Common myeloid progenitor, CD34-positive (primary cell): Measurements from ENCODE around the gene DUSP14.

Experiments
- CTCF ChIA-PET: fragments of 350-600 bp; sonication (Branson Sonifier 250); formaldehyde crosslinking; loops from one replicate; lab custom pipeline; 2021; ENCODE audit warnings: antibody characterized with exemption; lab: Charles Lee
- POLR2A ChIA-PET: fragments of 350-600 bp; sonication (Branson Sonifier 250); formaldehyde crosslinking; loops from one replicate; lab custom pipeline; 2021; ENCODE audit warnings: antibody characterized with exemption; lab: Charles Lee
- DNase-seq, 3 donors: peaks; one replicate each; pipeline versions ENCODE4 v3.0.0 to v3.0.0-alpha.2; 2013
- H3K27ac ChIP-seq, 2 experiments: 1 replicate in 1 of 2; 2 replicates in 1 of 2; pipeline ENCODE4 v1.7.0; 2013; ENCODE audit warnings: inconsistent platforms in 2 of 2, low read length in 2 of 2, mild to moderate bottlenecking in 2 of 2, low read depth in 1 of 2, moderate library complexity in 1 of 2; ENCODE audit not compliant: severe bottlenecking in 2 of 2, insufficient read depth in 1 of 2, poor library complexity in 1 of 2
- H3K27me3 ChIP-seq, 5 experiments: replicated peaks in 2 of 5; 1 replicate in 3 of 5; 2 replicates in 2 of 5; pipeline versions ENCODE4 v1.6.1 to v1.7.0; 2013; ENCODE audit warnings: low read length in 4 of 5, mild to moderate bottlenecking in 2 of 5, moderate library complexity in 2 of 5, inconsistent platforms in 1 of 5; ENCODE audit not compliant: insufficient read depth in 5 of 5, control insufficient read depth in 4 of 5
- H3K36me3 ChIP-seq, 4 experiments: 1 replicate in 2 of 4; 2 replicates in 2 of 4; pipeline versions ENCODE4 v1.6.1 to v1.7.0; 2013; ENCODE audit warnings: low read length in 3 of 4, control low read depth in 1 of 4, mild to moderate bottlenecking in 1 of 4; ENCODE audit not compliant: control insufficient read depth in 4 of 4, insufficient read depth in 4 of 4
- H3K4me1 ChIP-seq, 4 experiments: 1 replicate in 3 of 4; 2 replicates in 1 of 4; pipeline versions ENCODE4 v1.6.1 to v1.7.1; 2013; ENCODE audit warnings: low read length in 3 of 4, mild to moderate bottlenecking in 3 of 4, control low read depth in 1 of 4, inconsistent platforms in 1 of 4, moderate library complexity in 1 of 4; ENCODE audit not compliant: control insufficient read depth in 4 of 4, insufficient read depth in 4 of 4; ENCODE audit errors: control extremely low read depth in 1 of 4
- H3K4me3 ChIP-seq, 7 experiments: 1 replicate in 4 of 7; 2 replicates in 3 of 7; pipeline versions ENCODE4 v1.5.1 to v1.7.0; 2013; ENCODE audit warnings: mild to moderate bottlenecking in 7 of 7, low read length in 6 of 7, moderate library complexity in 6 of 7, inconsistent platforms in 2 of 7, low read depth in 2 of 7, control low read depth in 1 of 7; ENCODE audit not compliant: insufficient read depth in 4 of 7, control insufficient read depth in 1 of 7; ENCODE audit errors: extremely low read depth in 1 of 7
- H3K9me3 ChIP-seq, 5 experiments: 1 replicate in 4 of 5; 2 replicates in 1 of 5; pipeline versions ENCODE4 v1.6.1 to v1.7.1; 2013; ENCODE audit warnings: low read length in 4 of 5, mild to moderate bottlenecking in 2 of 5, inconsistent platforms in 1 of 5, low read depth in 1 of 5, moderate library complexity in 1 of 5; ENCODE audit not compliant: control insufficient read depth in 4 of 5, insufficient read depth in 2 of 5; ENCODE audit errors: control extremely low read depth in 1 of 5
- WGBS: methylation state at CpG from one replicate; pipeline ENCODE4 v1.1.5; 2013; ENCODE audit not compliant: insufficient coverage; 5-methylcytosine and 5-hydroxymethylcytosine counted together

DUSP14 gene

DNA sequence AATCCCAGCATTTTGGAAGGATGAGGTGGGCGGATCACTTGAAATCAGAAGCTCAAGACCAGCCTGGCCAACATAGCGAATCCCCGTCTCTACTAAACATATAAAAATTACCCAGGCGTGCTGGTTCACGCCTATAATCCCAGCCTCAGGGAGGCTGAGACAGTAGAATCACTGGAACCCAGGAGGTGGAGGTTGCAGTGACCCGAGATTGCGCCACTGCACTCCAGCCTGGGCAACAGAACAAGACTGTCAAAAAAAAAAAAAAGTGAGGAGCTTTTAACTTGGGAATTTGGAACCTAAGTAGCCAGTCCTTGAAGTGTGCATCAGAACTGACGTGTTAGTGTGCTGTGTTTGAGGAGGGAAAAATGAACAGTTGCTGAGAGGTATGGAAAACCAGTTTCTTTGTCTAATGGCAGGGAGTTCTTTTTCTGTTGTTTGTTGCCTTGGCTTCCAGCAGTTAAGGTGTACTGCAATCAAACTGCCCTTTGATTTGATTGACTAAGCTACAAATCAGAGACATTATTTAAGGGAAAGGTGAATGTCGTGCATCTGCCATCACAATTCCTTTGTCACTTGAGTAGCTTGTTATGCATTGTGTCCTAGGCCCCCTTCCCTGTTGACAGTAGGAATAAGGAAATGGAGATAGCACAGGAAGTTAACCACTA, 8.6 kb upstream of the DUSP14 start:
- H3K27ac ChIP-seq: no peak overlapping the region
- CTCF ChIA-PET: no interaction called here
- no peaks in the 10 kb centered on the region for H3K4me1 ChIP-seq
- POLR2A ChIA-PET: no interaction called here
- DNase-seq: no peak
- H3K27me3 ChIP-seq: no peaks in the 10 kb centered on the region
- WGBS: 96% methylated on average over 4 of the region's 9 CpGs
- H3K36me3 ChIP-seq: peaks cover 9 to 41% (median 23%) of the 10 kb centered on the region in 4 experiments
- H3K4me3 ChIP-seq: no peak overlapping the region
- H3K9me3 ChIP-seq: no peaks in the 10 kb centered on the region

DNA sequence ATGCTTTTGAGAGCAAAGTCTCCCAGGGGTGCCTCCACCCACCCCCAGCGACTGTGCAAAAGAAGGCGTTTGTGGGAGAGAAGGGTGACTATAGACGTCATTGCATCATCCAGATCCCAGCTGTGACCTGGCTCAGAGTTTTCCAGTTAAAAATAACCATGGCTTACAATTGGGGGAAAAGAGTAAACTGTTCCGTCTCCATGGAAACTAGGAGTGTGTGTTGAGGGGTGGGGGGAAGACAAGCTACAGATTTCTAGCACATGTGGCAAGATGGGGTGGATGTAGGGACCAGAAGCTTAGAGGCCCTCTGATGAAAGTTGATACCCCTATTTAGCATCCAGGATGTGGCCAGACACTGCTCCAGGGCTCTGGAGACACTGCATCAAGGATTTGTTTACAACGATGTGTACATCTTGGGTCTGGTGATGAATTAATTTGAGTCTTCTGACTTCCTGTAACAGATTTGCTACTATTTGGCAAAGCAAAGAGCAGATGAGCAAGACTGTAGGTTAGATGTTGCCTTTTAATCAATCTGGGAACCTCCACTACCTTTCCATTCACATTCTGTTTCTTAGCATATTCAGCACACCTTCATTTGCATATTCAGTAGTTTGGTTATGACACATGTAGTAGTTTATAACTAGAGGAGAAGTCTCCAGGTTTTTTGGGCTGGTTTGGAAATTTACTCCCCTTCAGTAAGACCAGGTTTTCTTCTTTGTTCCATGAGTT, 6.2 kb upstream of the DUSP14 start:
- Histone ChIP-seq H3K9me3 (no peaks in the 10 kb centered on the region), H3K27ac (no peak overlapping the region), H3K4me3 (no peak overlapping the region), H3K36me3 (peaks cover 0 to 20% (median 7%) of the 10 kb centered on the region in 4 experiments), H3K4me1 (peaks cover 0 to 9% (median 6%) of the 10 kb centered on the region in 4 experiments), H3K27me3 (no peaks in the 10 kb centered on the region)
- DNase-seq: no peak
- CTCF ChIA-PET: interaction anchor here (0.5 to 1.1 kb wide), 2 partner anchors 15 to 45 kb away, joined by 3 to 5 read pairs; no protein-coding TSS in a partner anchor
- POLR2A ChIA-PET: no interaction called here
- WGBS: 93% methylated on average over 4 of the region's 5 CpGs

DNA sequence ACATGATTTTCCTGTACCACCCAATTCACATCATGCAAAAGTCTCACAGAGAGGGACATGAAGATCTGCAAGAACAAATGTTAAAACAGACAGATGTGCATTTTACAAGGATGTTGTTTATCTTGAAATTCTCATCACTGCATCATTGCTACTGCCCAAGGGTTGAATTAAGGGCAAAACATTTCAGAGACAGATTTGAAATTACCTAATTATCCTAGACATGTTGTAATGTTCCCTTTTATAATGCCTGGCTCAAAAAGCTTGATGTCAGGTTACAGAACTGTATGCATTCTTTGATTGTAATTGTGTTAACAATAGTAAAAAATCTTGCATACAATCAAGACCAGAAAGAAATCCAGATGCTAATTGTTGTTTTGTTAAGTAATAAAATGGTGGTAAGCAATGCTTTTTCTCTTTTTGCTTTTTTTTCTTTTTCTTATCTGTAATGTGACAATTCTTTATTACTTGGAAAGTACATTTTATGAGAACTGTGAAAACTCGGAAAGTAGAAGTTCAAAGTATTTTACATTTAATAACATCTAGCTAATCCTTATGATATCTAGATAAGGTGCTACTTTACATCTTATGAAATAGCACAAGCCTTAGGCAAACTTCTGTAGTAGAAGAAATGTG, 3.6 kb upstream of the DUSP14 start:
- WGBS: no CpG with 5 or more reads among the region's 1 CpG
- H3K27ac ChIP-seq: no peak overlapping the region
- H3K4me1 ChIP-seq: peaks cover 5 to 28% (median 24%) of the 10 kb centered on the region in 4 experiments
- H3K4me3 ChIP-seq: no peak overlapping the region
- no peaks in the 10 kb centered on the region for H3K27me3 ChIP-seq
- no peak for DNase-seq
- peaks cover 0 to 6% (median 0%) of the 10 kb centered on the region in 4 experiments for H3K36me3 ChIP-seq
- ChIA-PET POLR2A (interaction anchor here (0.6 kb wide), 1 partner anchor 202 kb away, joined by 3 read pairs; no protein-coding TSS in a partner anchor), CTCF (interaction anchor here (1.4 kb wide), 1 partner anchor 32 kb away, joined by 3 read pairs; no protein-coding TSS in a partner anchor)
- H3K9me3 ChIP-seq: no peaks in the 10 kb centered on the region

DNA sequence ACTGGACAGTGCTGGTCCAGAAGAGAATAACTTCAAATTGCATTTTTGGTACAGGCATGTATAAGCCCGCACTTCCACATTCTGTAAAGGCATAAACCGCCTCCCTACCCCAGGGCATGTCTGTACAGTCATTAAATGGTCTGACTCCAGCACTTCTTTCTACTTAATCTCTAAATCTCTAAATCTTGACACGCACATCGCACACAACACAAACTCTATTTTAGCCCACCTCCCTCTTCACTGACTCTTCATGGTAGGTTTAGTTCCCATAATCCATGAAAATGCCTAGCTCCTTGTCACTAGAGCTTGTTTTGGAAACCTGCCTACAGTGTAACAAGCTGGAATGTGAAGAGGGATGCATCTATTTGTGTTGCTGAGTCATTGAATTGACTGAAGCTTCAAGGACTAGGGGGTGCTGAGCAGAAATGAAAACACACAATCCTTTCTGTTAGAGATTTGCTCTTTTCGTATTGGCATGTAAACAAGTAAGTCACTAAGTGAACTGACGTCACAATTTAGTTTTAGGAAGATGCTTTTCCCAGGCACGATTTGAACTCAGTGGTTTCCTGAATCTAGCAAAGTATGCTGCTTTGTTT, 1.6 kb upstream of the DUSP14 start:
- POLR2A ChIA-PET: no interaction called here
- no peak overlapping the region for H3K27ac ChIP-seq
- H3K36me3 ChIP-seq: no peaks in the 10 kb centered on the region
- no peaks in the 10 kb centered on the region for H3K27me3 ChIP-seq
- DNase-seq: peak; percentile 63 to 86 (median 83)
- peaks cover 8 to 41% (median 32%) of the 10 kb centered on the region in 4 experiments for H3K4me1 ChIP-seq
- H3K4me3 ChIP-seq: peak overlapping the region in 5 of 7 experiments; percentile 62 to 82 (median 78)
- CTCF ChIA-PET: interaction anchor here (0.8 to 1.0 kb wide), 2 partner anchors 15 to 29 kb away, joined by 3 read pairs; no protein-coding TSS in a partner anchor
- 27% methylated on average over 5 of the region's 7 CpGs for WGBS
- H3K9me3 ChIP-seq: no peaks in the 10 kb centered on the region

DNA sequence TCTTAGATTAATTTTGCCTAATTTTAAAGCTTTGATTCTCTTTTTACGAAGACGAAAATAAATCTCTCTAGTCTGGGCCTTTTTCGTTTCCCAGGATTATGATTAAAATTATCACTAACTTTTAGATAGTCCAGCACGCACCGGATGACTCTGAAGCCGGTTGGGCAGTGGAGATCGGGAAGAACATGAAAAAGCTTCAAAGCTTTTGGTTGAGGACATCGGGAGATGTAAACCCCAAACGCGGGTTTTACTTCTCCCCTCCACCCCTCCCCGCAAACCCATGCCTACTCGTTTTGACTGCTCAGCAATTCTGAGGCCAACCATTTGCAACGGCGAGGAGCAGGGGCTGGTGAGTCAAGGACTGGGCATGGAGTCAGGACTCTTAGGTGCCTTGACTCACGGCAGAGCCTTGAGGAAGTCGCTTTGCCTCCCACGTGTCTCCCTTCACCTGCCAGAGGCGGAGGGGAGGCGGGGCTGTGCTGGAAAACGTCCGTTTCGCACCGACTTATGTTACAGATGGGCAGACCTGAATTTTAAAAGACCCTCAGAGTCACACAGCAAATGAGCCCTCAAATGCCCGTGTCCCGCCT, 989 bp upstream of the DUSP14 start:
- Histone ChIP-seq H3K27me3 (no peaks in the 10 kb centered on the region), H3K9me3 (no peaks in the 10 kb centered on the region), H3K36me3 (no peaks in the 10 kb centered on the region), H3K27ac (no peak overlapping the region), H3K4me1 (peaks cover 8 to 43% (median 32%) of the 10 kb centered on the region in 4 experiments), H3K4me3 (peak overlapping the region; percentile 44 to 82 (median 78))
- 0% methylated on average over 17 of the region's 25 CpGs for WGBS
- ChIA-PET POLR2A (no interaction called here), CTCF (interaction anchor here (0.8 to 1.0 kb wide), 2 partner anchors 14 to 28 kb away, joined by 3 read pairs; no protein-coding TSS in a partner anchor)
- peak; percentile 57 to 80 (median 73) for DNase-seq

DNA sequence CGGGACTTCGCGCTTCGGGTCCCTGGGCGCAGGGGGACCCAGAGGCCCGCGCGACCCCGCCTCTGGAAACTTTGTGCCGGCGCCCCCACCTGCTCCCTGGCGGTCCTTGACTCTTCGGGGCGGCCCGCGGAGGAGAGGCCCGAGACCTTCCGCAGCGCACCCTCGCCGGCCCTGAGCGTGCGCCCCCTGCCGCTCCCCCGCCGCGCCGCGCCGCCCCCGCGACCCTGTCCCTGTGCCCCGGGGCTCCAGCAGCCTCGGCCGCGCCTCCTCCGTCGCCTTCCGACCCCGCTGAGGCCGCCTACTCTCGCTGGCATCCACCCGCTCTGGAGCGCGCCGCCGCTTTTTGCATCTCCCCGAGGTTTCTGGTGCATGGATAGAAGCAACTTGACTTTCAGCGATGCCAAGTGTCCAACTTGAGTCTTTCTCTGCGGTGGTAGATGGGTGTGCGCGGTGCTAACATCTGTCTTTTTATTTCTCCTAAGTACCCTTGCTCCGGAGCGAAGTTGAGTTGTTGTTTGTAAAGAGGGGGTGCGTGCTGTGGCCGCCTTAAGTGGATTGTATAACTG, 414 bp downstream of the DUSP14 start:
- H3K9me3 ChIP-seq: no peaks in the 10 kb centered on the region
- peak; percentile 78 to 94 (median 91) for DNase-seq
- H3K27ac ChIP-seq: no peak overlapping the region
- H3K27me3 ChIP-seq: no peaks in the 10 kb centered on the region
- ChIA-PET CTCF (no interaction called here), POLR2A (no interaction called here)
- 0% methylated on average over 31 of the region's 56 CpGs for WGBS
- no peaks in the 10 kb centered on the region for H3K36me3 ChIP-seq
- H3K4me1 ChIP-seq: peaks cover 8 to 47% (median 32%) of the 10 kb centered on the region in 4 experiments
- H3K4me3 ChIP-seq: peak overlapping the region; percentile 62 to 82 (median 78)
